CD1c-positive myeloid dendritic cell (primary cell): Measurements from ENCODE around the gene ARTN.

ENCODE experiments used
- DNase-seq: peaks from one replicate; pipeline ENCODE4 v3.0.0-alpha.2; 2016; ENCODE audit errors: extremely low spot score

The ARTN gene

DNA sequence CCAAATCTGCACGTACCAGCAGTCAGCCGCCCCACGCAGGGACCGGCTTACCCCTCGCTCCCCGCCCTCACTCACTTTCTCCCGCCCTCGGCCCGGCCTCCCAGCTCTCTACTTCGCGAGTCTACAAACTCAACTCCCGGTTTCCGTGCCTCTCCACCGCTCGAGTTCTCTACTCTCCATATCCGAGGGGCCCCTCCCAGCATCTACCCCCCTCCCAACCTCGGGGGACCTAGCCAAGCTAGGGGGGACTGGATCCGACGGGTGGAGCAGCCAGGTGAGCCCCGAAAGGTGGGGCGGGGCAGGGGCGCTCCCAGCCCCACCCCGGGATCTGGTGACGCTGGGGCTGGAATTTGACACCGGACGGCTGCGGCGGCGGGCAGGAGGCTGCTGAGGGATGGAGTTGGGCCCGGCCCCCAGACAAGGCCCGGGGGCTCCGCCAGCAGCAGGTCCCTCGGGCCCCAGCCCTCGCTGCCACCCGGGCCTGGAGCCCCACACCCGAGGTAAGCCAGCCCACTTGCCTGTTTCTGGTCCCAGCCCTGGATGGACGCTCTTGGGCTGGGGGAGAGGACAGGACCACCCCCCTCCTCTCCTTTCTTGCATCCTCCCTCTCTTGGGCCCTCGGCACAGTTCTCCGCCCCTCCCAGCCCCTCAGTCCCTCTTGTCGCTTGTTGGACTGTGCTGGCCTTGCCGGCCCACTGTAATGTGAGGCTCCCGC, at the start of gene ARTN:
TSS of gene ARTN (plus strand) at position 416 of the 715 bp plus-strand sequence. CDS start 1,856 bp downstream, outside the sequence.
- no peak for DNase-seq

DNA sequence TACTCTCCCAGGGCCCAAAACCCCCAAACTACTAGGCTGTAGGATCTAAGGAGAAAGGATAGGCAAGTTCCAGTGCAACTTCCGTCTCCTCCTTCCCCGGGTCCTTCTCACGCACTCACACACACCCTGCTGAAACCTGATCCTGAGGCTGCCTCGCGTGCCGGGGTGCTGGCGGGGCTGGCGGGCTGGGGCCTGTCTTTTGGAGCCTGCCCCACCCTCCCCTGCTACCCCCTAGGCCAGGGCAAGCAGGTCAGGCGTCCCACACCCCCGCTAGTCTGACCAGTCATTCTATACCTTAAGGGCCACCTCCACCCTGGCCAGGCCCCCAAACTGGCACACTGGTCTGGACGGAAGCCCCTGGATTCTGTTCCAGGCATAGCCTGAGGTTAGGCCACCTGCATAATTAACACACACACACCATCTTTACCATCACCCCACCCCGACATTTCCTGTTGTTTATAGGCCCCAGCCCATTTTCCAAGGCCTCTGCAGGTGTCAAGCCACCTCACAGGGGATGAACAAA, 48.3 kb upstream of the ARTN start:
- no peak for DNase-seq

DNA sequence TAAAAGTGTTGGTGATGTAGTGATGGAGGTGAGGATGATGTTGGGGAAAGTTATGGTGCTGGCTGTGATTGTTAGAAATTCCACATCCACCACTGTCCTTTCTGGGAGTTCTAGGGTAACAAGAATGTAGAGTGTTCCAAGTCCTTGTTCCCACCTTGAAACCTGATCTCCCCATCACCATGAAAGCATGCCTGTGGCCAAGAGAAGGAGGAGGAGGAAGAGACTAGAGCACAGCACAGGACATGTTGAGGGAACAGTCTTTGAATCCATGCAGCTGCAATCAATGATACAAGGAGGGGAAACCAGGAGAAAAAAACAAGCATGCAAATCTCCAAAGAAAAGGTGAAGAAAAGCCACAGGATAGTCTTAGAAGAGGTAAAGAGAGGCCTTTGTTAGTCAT, 45.9 kb upstream of the ARTN start:
- no peak for DNase-seq

GRCh38 chr1:43890815-43891214, 42.8 kb upstream of the ARTN start:
- DNase-seq = no peak

- no peak for DNase-seq
Measured at GRCh38 chr1:43893006-43893405, 40.6 kb upstream of the ARTN start.

GRCh38 chr1:43898981-43899380, 34.6 kb upstream of the ARTN start:
- DNase-seq = no peak

DNA sequence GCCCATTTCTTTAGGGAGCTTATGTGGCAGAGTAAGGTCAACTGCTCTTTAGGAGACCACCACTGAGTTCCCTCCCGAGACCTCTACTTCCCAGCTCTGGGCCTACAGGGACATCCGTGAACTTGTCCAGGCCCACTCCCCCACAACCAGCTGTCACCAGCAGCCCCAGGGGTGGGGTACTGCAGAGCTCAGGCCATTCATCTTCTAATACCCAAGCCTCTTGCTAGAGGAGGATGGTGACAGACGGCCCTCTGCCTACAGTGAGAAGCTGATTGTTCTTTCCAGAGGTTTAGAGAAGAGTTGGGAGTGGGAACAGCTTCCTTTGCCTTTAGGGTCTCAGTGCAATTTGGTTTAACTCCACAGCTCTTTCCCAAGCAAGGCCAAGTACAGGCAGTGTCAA, 33.2 kb upstream of the ARTN start:
- DNase-seq = no peak

- no peak for DNase-seq
Measured at GRCh38 chr1:43901196-43901961, 32.2 kb upstream of the ARTN start.

DNA sequence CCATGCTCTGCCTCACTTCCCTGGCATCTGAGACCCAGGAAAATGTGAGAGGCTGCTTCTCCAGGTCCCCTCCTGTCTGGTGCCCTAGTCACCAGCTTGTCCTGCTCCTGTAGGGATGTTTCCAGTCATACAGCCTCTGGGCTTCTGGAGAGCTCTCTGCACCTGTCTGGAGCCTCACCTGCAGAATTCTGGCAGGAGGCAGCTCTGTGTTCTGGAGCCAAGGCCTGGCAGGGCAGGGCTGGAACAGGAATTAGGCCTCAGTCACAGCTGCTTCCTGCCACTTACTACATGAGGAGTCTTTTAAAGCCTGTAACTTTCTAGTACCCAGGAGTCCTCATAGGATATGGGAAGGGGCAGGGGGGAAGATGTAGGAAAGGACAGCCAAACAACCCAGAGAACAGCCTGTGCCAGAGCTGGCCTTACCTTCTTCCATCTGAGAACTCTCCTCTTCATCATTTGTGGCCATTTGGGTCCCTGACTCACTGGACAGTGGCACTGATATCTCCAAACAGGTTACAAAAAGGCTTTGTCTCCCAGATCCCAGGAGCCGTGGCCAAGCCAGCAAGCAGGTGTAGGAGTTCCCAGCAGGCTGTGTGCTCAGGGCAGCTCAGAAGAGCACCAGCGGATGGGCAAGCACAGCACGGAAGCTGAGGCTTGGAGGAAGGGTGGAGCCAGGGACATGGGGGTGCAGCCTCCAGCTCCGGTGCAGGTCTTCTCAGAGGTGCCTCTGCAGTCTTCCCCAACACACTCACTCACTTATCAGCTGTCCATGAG, 31.4 kb upstream of the ARTN start:
- DNase-seq = no peak

DNA sequence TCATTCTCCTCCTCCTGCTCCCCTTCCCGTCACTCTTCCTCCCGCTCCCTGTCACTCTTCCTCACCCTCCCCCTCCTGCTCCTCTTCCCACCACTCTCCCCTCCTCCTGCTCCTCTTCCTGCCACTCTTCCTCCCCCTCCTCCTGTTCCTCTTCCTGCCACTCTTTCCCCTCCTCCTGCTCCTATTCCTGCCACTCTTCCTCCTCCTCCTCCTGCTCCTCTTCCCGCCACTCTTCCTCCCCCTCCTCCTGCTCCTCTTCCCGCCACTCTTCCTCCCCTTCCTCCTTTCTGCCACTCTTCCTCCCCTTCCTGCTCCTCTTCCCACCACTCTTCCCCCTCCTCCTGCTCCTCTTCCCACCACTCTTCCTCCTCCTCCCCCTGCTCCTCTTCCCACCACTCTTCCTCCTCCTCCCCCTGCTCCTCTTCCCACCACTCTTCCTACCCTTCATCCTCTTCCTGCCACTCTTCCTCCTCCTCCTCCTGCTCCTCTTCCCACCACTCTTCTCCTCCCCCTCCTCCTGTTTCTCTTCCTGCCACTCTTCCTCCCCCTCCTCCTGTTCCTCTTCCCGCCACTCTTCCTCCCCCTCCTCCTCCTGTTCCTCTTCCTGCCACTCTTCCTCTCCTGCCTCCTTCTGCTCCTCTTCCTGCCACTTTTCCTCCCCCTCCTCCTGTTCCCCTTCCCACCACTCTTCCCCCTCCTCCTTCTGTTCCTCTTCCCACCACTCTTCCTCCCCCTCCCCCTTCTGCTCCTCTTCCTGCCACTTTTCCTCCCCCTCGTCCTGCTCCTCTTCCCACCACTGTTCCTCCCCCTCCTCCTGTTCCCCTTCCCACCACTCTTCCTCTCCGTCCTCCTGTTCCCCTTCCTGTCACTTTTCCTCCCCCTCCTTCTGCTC, 28.7 kb upstream of the ARTN start:
- DNase-seq = no peak

GRCh38 chr1:43908226-43908625, 25.4 kb upstream of the ARTN start:
- no peak for DNase-seq

DNA sequence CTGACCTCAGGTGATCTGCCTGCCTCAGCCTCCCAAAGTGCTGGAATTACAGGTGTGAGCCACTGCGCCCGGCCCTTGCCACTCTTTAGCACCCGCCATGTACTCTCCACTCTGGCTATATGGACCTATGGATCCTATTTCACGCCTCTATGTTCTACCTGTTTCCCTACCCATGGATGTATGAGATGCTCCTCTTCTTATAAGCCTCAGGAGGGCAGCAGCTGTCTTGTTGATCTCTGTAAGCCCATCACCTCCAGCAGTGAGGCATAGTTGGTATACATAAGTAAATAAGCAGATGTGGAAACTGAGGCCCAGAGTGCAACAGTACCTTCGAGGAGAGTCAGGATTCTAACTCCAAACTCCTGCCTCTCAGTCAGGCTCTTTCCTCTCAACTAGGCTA, 24.7 kb upstream of the ARTN start:
- DNase-seq = no peak

DNA sequence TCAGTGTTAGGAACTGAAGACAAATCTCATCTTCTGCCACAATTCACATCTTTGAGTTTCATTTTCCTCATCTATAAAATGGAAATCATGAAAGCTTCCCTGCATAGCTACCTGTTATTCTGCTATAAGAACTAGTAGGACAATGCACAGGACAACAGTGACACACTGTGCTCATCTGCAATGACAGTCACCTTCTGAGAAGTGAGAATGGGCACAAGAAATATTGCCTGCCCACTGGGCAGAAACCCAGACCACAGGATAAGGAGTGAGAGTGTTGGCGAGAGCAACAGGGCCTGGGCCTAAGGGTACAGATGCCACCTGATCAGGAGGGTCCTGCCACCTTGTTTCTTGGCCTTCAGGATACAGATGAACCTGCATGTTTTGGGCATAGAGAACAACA, 23.3 kb upstream of the ARTN start:
- DNase-seq = no peak

DNA sequence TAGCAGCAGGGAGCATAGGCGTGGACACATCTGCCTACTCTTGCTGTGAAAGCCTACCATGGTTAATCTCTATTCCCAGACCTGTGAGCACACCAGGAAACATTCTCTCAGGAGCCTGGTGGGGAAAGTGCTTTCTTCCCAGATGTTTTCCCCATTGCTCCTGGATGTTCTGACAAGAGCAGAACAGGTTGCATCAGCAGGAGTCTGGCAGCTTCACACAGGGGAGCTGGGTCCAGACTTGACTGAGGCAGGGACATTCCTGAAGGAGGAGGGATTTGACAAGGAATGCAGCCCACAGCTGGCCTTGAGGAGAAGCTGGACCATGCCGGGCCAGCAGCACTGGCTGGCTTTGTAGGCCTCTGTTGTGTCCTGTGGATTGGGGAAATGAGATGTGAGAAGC, 21.0 kb upstream of the ARTN start:
- DNase-seq = no peak

- no peak for DNase-seq
Measured at GRCh38 chr1:43913051-43913501, 20.5 kb upstream of the ARTN start.

DNA sequence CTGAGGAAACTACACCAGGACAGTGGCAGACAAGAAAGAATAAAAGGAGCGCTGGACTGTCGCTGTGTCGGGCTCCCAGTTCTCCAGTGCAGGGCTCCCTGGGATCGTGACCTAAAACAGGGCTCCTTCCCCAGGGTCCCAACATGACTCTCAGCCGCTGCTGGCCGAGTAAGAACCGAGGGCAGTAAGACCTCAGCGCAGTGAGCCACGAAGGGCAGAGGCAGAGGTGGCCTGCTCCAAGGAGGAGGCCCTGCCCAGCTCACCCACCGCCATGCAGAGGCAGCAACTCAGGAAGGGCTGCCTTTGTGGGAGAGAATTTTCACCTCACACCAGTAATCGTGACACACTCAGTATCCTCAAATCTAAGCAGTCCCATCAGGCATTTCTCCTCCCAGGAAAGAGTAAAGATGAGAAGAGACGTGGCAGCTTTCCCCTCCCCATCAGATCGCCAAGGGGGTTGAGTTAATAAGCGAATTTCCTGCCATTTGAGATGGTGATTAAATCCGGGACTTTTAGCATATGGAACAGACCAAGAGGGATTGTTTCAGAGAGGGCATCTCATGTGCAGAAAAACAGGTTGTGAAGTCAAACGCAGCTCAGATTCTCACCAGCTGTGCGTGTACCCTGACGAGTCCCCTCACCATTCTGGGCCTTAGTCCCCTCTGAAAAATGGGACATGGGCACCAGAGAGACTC, 19.8 kb upstream of the ARTN start:
- DNase-seq = no peak

- DNase-seq = no peak
Measured at GRCh38 chr1:43914576-43915525, 18.8 kb upstream of the ARTN start.

DNA sequence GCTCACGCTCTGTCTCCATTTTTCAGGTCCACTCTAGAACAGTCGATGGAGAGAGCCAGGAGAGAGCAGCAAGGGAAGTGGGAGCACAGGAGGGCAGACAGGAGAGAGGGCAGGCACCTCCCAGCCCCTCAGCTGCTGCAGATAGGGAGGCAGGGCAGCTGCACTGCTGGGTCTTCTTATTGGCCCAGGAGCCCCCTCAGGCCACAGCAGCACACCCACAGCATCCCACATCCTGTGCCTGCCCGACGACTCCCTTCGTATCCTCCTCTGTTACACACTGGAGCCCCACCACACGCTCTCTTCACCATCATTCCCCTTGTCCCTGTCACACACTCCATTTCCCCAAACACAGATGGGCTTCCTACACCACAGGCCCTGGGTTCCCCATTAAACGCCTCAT, 13.7 kb upstream of the ARTN start:
- DNase-seq = no peak

- DNase-seq = no peak
Measured at GRCh38 chr1:43921022-43921421, 12.6 kb upstream of the ARTN start.

DNA sequence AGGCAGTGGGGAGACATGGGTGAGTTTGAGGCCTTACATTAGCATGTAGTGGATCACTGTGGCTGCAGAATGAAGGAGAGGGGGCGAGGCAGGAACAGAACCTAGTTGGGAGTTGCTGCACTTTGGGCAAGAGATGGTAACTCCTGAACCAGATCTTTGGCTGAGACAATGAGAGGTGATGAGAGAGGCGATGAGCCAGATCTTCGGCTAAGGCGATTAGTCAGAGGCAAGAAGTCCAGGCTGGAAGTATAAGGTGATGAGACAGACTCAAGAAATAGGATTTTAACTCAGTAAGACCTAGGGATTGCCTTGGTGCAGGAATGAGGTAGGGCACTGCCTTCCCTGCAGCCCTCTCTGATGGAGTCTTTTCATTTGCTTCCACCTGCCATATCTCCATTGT, 9.1 kb upstream of the ARTN start:
- no peak for DNase-seq
